ENCODE results near the gene DNAH2. TPM values are rescaled to one million over a fixed set of nuclear protein-coding genes. Genes with fewer than 3 reads are reported as not detected.
"Not testable (repeated sequence)": the region's sequence is repeated elsewhere in the genome, so short reads cannot be mapped to it uniquely, and the experiment has no call there.

The DNAH2 gene
- total and polyA plus RNA-seq, 3 donors from 2014 or later, result 11.7 to 24.9 (median 22.7) TPM

DNA sequence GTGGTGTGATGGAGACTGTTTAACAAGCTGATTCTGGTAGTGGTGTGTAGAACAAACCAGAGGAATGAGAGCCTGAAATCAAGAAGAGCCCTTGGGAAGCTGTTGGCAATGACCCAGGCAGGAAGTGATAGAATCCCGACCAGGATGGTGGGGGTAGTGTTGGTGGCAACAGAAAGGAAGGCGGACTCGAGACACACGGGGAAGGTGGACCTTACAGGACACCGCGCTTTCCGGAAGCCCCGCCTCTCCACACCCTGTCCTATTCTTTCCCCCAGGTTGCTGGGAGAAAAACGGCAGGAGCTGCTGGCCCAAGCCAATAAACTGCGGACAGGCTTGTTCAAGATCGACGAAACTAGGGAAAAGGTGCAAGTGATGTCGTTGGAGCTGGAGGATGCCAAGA lies 86.4 kb downstream of the DNAH2 start:
- H3K27ac ChIP-seq, result no peak overlapping the region
- WGBS, 2 donors, result 50% methylated on average over 13 of the region's 13 CpGs
- intact Hi-C loops (cut with DNase I; ENCODE audit: low total_unique reads), result no loop called here

DNA sequence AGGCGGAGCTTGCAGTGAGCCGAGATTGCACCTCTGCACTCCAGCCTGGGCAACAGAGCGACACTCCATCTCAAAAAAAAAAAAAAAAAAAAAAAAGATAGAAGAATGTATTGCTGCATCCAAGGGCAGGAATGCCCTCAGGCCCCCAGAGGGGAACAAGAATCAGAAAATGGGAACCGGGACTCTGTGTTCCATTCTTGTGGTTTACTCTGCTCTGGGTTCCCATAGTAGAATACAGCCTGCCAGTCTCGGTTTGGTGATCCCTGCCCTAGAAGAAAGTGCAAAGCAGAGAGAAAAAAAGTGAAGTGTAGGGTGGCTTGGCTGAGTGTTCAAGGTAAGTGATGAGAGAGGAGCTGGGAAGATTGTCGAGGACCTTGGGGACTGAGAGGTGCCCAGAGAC lies 89.0 kb downstream of the DNAH2 start:
- WGBS, 2 donors, result 83 to 86% methylated on average over 6 of the region's 6 CpGs
- DNase-seq, result no peak
- no peaks in the 10 kb centered on the region for H3K36me3 ChIP-seq (ENCODE audit: low read depth, missing control alignments)

More for the DNA sequence above, 86.4 kb downstream of the DNAH2 start:
- H3K27me3 ChIP-seq, result no peaks in the 10 kb centered on the region
- no peaks in the 10 kb centered on the region for H3K36me3 ChIP-seq (ENCODE audit: low read depth, missing control alignments)
- no peak overlapping the region for H3K4me3 ChIP-seq
- no peaks in the 10 kb centered on the region for H3K9me3 ChIP-seq
- no peaks in the 10 kb centered on the region for H3K4me1 ChIP-seq
- TF ChIP-seq, protein P1, sequence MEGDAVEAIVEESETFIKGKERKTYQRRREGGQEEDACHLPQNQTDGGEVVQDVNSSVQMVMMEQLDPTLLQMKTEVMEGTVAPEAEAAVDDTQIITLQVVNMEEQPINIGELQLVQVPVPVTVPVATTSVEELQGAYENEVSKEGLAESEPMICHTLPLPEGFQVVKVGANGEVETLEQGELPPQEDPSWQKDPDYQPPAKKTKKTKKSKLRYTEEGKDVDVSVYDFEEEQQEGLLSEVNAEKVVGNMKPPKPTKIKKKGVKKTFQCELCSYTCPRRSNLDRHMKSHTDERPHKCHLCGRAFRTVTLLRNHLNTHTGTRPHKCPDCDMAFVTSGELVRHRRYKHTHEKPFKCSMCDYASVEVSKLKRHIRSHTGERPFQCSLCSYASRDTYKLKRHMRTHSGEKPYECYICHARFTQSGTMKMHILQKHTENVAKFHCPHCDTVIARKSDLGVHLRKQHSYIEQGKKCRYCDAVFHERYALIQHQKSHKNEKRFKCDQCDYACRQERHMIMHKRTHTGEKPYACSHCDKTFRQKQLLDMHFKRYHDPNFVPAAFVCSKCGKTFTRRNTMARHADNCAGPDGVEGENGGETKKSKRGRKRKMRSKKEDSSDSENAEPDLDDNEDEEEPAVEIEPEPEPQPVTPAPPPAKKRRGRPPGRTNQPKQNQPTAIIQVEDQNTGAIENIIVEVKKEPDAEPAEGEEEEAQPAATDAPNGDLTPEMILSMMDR (IDR thresholded peaks at IDR 0.05), result no peak
- no peak for TF ChIP-seq POLR2A (IDR thresholded peaks at IDR 0.05)
- no peak for DNase-seq

DNA sequence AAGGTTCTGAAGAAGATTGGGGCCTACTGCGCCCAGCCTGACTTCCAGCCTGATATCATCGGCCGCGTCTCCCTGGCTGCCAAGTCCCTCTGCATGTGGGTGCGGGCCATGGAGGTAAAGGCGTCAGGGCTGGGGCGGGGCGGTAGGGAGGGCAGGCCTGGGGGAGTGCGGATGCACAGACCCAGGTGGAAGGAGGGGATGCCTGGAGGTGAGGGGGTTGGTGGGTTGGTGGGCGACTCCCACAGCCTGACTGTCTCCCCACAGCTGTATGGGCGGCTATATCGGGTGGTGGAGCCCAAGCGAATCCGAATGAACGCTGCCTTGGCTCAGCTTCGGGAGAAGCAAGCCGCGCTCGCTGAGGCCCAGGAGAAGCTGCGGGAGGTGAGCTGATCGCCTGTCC lies 89.7 kb downstream of the DNAH2 start:
- H3K4me3 ChIP-seq, result no peak overlapping the region
- intact Hi-C loops (cut with DNase I; ENCODE audit: low total_unique reads), result no loop called here
- no peak for DNase-seq
- TF ChIP-seq POLR2A (IDR thresholded peaks at IDR 0.05), result no peak
- TF ChIP-seq, protein P1 (IDR thresholded peaks at IDR 0.05), result no peak
- no peaks in the 10 kb centered on the region for H3K4me1 ChIP-seq
- WGBS, 2 donors, result 73 to 75% methylated on average over 10 to 21 of the region's 21 CpGs
- H3K36me3 ChIP-seq (ENCODE audit: low read depth, missing control alignments), result no peaks in the 10 kb centered on the region
- H3K27me3 ChIP-seq, result no peaks in the 10 kb centered on the region
- no peak overlapping the region for H3K27ac ChIP-seq
- H3K9me3 ChIP-seq, result no peaks in the 10 kb centered on the region

More for the DNA sequence above, 89.0 kb downstream of the DNAH2 start:
- H3K27ac ChIP-seq, result no peak overlapping the region
- H3K4me1 ChIP-seq, result no peaks in the 10 kb centered on the region
- no peak overlapping the region for H3K4me3 ChIP-seq
- no peaks in the 10 kb centered on the region for H3K9me3 ChIP-seq
- intact Hi-C loops (cut with DNase I; ENCODE audit: low total_unique reads), result no loop called here
- no peak for TF ChIP-seq POLR2A (IDR thresholded peaks at IDR 0.05)
- TF ChIP-seq, protein P1 (IDR thresholded peaks at IDR 0.05), result no peak
- no peaks in the 10 kb centered on the region for H3K27me3 ChIP-seq

DNA sequence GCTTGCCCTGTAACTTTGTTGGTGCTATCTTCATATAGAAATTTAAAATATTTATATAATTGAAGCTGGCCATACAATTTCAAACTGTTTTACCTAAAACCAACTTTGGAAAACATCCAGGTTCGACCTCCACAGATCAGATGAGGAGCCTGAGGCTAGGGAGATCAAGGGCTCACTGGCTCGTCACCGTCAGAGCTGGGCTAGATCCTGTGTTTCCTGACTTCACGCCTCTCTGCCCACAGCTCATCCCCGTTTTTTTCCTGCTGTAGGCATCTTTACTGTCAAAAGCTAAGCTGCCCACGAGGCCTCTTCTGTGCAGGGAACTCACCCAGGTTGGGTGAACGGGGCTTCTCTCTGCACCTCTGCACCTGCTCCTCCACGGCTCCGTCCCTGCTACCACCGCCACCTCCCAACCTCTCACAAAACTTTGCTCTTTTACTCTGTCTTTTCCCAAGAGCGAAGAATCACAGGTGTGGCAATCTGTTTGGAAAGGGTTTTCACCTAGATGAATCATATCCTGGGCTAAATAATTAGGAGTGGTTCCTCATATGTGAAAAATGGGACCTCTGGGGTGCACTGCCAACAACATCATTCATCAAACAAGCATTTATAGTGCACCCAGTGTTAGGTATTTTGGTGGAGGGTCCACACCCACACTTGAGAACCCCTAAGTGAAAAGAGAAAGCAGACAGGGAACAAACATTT lies 91.7 kb downstream of the DNAH2 start:
- DNase-seq, result no peak
- Histone ChIP-seq H3K9me3 (no peaks in the 10 kb centered on the region), H3K4me1 (no peaks in the 10 kb centered on the region), H3K27me3 (no peaks in the 10 kb centered on the region), H3K36me3 (ENCODE audit: low read depth, missing control alignments) (no peaks in the 10 kb centered on the region), H3K27ac (no peak overlapping the region), H3K4me3 (no peak overlapping the region)
- no peak for TF ChIP-seq POLR2A (IDR thresholded peaks at IDR 0.05)
- TF ChIP-seq, protein P1 (IDR thresholded peaks at IDR 0.05), result no peak
- intact Hi-C loops (cut with DNase I; ENCODE audit: low total_unique reads), result no loop called here
- WGBS, 2 donors, result 81 to 84% methylated on average over 11 of the region's 11 CpGs

DNA sequence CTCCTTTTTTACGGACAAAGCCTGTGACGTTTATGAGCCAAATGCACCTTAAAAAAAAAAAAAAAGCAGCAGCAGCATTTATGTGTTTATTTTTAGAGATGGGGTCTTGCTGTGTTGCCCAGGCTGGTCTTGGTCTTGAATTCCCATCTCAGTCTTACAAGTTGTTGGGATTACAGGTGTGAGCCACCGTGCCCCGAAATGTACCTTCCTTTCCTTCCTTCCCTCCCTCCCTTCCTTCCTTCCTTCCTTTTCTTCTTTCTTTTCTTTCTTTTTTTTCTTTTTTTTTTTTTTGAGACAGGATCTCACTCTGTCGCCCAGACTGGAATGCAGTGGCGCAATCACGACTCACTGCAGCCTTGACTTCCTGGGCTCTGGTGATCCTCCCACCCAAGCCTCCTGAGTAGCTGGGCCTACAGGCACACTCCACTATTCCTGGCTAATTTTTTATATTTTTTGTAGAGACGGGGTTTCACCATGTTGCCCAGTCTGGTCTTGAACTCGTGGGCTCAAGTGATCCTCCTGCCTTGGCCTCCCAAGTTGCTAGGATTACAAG lies 92.3 kb downstream of the DNAH2 start:
- H3K27me3 ChIP-seq; H3K4me1 ChIP-seq; H3K36me3 ChIP-seq (ENCODE audit: low read depth, missing control alignments); H3K4me3 ChIP-seq; intact Hi-C loops (cut with DNase I; ENCODE audit: low total_unique reads); H3K27ac ChIP-seq; H3K9me3 ChIP-seq; DNase-seq: not testable (repeated sequence)
- WGBS, 2 donors, result 82 to 84% methylated on average over 9 of the region's 9 CpGs

All from testis (tissue), 3 donors.